Fibroblast of mammary gland (primary cell): ENCODE results near the gene FOXN3.
A peak's percentile ranks its signal among the peaks of the same experiment; 100 is the strongest.
"Not testable (repeated sequence)": the region's sequence is repeated elsewhere in the genome, so short reads cannot be mapped to it uniquely, and the experiment has no call there.

ENCODE experiments used
- DNase-seq: peaks from one replicate; pipeline ENCODE4 v3.0.0-alpha.2; 2010; ENCODE audit warnings: low read depth
- H3K4me3 ChIP-seq: 2 replicates; pipeline ENCODE4 v1.5.1; 2011; ENCODE audit warnings: low read depth, mild to moderate bottlenecking, low read length, moderate library complexity; ENCODE audit not compliant: control insufficient read depth
- TF ChIP-seq, protein P1 (sequence below): conservative IDR thresholded peaks from 2 replicates; pipeline ENCODE4 v1.5.1; 2011; ENCODE audit warnings: low read depth, low read length, inconsistent platforms; ENCODE audit not compliant: control insufficient read depth, insufficient read depth

The FOXN3 gene

DNA sequence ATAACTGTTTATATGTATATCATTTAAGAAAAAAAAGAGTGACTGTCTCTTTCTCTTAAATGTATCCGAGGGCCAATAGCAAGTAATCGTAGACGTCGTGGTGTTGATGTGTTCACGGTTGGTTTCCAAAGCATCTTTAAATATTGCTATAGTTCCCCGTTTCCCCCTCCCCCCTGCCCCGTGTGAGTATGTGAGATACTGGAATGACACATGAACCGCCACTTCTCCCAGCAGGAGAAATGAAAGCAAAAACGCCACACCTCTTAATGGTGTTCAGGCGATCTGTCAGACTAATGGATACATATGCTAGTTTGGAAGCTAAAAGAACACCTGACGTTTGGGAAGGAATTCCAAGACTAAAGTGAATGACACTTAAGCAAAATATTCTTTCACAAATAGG lies 258.3 kb downstream of the FOXN3 start:
- H3K4me3 ChIP-seq = no peak overlapping the region
- TF ChIP-seq, protein P1, sequence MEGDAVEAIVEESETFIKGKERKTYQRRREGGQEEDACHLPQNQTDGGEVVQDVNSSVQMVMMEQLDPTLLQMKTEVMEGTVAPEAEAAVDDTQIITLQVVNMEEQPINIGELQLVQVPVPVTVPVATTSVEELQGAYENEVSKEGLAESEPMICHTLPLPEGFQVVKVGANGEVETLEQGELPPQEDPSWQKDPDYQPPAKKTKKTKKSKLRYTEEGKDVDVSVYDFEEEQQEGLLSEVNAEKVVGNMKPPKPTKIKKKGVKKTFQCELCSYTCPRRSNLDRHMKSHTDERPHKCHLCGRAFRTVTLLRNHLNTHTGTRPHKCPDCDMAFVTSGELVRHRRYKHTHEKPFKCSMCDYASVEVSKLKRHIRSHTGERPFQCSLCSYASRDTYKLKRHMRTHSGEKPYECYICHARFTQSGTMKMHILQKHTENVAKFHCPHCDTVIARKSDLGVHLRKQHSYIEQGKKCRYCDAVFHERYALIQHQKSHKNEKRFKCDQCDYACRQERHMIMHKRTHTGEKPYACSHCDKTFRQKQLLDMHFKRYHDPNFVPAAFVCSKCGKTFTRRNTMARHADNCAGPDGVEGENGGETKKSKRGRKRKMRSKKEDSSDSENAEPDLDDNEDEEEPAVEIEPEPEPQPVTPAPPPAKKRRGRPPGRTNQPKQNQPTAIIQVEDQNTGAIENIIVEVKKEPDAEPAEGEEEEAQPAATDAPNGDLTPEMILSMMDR = no peak
- no peak for DNase-seq

DNA sequence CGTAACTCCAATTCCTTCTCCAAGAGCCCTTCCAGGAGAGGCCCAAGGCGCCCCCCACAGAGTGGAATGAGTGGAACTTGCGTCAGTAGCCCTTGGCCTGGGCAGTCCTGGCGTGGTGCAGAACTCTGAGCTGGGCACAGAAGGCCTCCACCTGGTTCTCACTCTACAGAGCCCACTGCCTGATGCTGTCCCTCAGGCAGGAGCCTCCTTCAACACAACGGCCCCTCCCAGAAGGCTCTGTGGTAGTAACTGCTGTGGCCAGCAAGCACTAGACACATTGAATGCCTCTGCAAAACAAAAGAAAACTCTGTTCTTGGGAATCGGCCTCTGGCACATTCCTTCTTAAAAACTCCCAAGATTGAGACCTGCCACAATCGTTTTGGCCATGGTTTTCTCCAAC lies 258.9 kb downstream of the FOXN3 start:
- not testable (repeated sequence) for H3K4me3 ChIP-seq, DNase-seq

DNA sequence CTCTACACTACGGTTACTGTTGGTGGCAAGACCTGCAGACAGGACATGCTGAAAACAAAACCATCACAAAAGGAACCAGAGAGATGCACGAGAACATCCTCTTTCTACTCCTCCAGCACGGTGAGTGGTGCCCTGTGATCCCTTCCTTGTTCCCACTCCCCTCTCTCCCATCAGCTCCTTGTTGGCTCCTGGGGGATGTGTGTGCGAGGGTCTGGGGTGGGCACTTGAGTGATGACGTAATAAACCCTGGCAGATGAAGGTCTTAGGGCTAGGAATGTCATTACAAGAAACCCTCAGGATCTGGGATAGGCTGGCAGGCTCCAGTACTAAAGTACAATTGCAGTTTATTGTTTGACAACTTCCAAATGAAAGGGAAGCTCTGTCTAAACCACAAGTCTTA lies 261.5 kb downstream of the FOXN3 start:
- TF ChIP-seq, protein P1 = no peak
- no peak overlapping the region for H3K4me3 ChIP-seq

DNA sequence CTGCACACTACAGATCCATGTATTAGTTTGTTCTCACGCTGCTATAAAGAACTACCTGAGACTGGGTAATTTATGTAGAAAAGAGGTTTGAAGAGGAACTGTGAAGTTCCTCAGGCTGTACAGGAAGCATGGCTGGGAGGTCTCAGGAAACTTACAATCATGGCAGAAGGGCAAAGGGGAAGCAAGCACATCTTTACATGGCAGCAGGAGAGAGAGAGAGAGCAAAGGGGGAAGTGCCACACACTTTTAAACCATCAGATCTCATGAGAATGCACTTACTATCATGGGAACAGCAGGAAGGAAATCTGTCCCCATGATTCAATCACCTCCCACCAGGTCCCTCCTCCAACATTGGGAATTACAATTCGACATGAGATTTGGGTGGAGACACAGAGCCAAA lies 265.3 kb downstream of the FOXN3 start:
- not testable (repeated sequence) for DNase-seq, H3K4me3 ChIP-seq

More for the DNA sequence above, 261.5 kb downstream of the FOXN3 start:
- DNase-seq = no peak

DNA sequence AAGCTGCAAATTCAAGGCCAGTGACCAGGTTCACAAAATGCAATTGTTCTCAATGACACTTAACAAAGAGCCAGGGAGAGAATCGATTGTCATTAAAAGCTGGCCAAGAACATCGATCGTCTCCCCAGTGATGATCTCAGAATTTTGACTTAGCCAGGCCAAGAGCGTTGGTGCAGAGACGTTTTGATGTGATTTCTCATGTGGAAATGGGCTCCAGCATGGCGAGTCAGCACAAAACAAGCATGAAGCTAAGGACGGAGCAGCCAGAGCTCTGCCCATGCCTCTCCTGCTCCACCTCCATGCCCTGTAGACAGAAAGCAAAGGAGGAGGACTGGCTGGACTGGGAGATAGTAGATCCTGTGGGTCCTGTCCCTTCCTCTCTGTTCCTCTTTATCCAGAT lies 270.8 kb downstream of the FOXN3 start:
- DNase-seq = no peak
- TF ChIP-seq, protein P1 = no peak
- no peak overlapping the region for H3K4me3 ChIP-seq

DNA sequence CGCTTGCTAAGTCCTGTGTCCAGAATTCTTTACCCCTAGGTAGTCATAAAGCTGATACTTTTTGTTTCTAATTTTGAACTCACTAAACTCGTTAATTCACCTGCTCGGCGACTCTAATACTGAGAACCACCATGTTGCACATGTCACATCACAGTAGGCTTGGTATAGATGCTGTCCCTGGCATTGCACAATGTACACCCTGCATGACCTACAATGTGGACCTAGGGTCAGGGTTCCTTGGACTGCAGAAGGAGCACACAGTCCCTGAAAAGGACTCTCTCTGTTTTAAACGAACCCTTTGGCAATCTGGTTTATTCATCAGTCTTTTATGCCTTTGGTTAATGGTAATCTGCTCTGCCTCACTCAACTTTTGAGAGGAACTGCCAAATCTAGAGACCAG lies 272.4 kb downstream of the FOXN3 start:
- TF ChIP-seq, protein P1 = no peak
- H3K4me3 ChIP-seq = no peak overlapping the region
- DNase-seq = no peak

DNA sequence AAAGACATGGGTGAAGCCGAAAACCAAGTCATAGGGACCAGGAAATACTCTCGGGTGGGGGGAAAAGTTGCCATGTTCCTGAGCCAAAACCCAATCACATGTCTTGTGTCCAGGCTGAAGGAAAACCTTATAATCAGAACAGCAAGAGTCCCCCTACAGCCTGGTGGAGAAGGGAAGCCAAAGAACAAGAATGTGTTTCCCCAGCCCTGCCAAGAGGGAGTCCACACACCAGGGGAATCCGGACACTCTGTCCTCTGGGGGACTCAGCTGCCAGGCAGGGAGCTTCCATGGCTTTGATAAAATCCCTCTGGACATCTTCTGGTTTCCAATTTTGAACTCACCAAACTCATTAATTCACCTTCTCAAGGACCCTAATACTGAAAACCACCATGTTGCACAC lies 273.0 kb downstream of the FOXN3 start:
- no peak overlapping the region for H3K4me3 ChIP-seq
- TF ChIP-seq, protein P1 = no peak
- DNase-seq = no peak

DNA sequence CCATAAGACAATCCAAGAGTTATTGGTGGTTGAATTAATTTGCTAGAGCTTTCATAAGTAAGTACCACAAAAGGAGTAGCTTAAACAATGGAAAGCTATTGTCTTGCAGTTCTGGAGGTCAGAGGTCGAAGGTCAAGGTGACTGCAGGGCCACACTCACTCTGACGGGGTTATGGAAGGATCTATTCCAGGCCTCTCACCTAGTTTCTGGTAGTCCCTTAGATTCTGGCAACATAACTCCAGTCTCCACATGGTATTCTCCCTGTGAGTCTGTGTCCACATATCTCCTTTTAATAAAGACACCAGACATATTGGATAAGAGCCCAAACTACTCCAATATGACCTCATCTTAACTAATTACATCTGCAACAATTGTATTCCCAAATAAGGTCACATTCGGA lies 273.4 kb downstream of the FOXN3 start:
- peak; percentile 34 for DNase-seq
- H3K4me3 ChIP-seq = no peak overlapping the region
- TF ChIP-seq, protein P1 = no peak
